HG03354 (cell line): Measurements from ENCODE around the gene AATF.

Experiments
- ATAC-seq: cut with Tn5 transposase; IDR thresholded peaks from one replicate; pipeline ENCODE4 v1.9.1; 2021; ENCODE audit warnings: mild to moderate bottlenecking; ENCODE audit not compliant: unreplicated experiment, poor library complexity, severe bottlenecking

The AATF gene

DNA sequence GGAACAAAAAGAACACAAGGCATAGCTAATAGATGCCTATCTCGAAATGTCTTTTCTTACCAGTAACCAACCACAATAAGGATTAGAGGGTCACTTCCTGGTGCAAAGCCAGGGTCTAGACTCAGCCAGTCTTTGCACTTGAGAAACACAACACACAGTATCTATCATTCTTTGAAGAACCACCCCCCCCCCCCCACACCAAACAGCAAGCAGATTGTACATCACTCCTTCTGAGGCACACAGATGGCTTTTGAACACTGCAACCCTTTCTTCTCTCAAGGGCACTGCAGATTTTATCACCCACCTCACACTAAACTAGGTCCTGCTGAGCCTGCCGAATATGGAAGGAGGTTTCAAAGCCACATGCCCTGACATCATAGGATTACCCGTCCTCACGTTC is 145.6 kb downstream of the AATF start:
- ATAC-seq: no peak

DNA sequence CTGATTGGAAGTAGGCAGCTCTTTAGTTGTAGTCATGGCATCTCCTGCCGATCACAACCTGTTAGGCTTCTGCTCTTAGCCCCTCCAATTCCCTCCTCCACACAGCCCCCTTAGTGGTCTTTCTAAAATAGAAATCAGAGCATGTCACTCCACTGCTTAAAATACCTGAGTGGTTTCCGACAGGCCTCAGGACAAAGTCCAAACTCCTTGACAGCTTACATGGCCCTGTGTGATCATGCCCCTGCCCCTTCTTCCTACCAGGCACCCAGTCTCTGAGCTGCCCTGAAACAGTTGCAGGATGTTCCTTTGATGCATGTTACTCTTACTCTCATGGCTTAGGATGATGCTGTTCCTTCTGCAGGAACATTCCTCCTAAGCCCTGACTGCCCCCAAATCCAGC is 147.3 kb downstream of the AATF start:
- ATAC-seq: no peak

DNA sequence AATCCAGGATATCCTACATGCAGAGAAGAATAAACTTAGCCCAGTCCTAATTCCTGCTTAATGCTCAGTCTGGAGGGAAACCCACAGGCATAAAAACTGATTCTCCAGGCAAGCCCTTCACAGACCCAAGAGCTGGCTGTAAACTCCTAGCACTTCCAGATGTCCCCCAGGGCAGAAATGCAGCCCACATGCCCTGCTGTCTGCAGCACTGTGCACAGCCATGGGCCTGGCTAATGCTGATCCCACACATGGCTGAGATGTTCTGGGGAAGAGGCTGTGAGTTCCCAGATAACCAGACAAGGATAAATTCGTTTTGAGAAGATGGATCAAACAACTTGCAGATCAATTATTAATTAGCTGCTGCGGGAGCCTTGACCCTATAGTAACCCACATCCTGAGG is 148.4 kb downstream of the AATF start:
- ATAC-seq: no peak

DNA sequence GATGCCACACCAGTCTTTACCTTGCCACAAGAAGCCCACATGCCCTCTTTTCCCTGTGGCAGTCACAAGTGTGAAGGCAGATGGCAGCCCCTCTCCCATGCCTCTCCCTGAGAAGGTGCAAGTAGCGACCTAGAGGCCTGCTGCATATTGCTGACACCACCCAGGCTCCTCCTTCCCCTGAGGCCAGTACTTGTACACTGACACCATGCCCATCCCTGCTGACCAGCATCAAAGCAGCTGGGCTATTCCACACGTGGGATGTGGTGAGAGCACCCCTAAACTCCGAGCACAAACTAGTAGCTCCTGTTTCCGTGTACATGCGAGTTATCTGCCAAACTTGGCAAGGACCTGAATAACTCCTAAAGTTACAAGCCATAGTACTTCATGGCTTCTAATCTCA is 149.4 kb downstream of the AATF start:
- ATAC-seq: no peak

DNA sequence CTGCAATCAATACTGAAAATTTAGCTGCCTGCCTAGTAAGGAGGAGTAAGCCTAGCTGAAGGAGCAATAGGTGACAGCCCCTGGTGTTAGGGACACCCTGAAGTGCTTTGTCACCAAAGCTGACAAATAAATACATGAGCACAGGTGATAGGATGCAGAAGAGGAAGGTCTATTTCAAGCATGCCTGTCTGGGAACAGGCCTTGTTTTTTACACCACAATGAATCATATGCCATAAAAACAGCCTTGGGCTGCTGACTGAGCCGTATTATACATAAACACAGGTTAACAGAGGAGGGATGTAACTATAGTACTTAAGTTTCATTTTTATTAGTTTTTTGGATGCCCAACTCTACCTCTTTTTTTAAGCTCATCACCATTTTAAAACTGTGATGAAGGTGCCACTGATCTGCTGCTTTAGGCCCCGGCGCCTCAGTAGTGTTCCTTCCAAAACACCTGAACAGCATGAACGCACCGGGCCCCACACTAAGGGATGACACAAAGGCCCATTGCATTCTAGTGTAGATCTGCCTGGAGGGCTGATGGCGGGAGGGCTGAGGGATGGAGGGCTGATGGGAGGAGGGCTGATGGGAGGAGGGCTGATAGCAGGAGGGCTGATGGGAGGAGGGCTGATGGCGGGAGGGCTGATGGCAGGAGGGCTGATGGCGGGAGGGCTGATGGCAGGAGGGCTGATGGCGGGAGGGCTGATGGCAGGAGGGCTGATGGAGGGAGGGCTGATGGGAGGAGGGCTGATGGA is 150.3 kb downstream of the AATF start:
- ATAC-seq: no peak

DNA sequence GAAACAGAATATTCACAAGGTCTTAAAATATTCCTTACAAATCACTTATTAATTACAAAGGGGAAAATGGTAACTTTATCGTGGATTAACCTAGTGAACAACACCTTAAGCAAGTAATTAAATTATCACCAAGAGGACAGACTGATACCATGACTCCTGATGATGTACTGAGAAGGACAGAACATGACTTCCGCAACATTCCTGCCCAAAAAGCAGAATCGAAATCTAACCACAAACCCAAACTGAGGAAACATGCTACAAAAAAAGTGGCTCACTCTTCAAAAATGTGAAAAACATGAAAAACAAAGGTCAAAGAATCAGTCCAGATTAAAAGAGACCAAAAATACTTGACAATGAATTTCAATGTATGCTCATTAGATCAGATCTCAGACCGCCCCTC is 151.5 kb downstream of the AATF start:
- ATAC-seq: no peak

DNA sequence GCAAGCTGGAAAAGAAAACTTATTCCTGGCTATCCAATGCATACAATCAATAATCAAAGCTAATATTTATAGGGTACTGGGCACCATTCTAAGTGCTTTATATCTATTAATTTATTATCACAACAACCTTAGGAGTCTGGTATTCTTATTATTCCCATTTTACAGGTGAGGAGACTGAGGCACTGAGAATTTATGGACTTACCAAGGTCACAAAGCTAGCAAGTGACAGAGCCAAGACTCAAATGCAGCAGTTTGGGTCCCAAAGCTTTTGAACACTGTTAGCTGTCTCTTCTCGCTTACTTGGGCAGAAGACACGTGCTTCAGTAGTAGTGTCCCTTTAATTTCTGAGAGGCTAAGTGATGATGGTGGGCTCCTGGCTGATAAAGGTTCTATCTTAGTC is 152.6 kb downstream of the AATF start:
- no peak for ATAC-seq

DNA sequence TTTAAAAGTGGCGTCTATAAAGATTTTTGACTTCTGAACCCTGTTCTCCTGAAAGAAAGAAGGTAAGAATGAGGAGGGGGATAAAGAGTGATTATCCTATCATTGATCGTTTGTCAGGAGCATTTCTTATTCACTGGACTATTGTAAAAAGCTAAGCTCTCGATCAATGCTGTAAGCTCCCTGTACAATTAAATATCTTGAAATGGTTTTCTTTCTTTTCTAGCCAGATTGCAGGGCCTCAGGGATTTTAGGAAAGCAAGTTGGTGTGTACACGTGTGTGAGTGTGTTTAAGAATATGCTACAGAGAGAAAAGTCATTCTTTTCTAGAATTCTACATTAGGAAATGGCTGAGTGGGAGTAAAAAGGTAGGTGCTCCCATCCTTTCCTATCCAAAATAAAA is 154.5 kb downstream of the AATF start:
- ATAC-seq: no peak

DNA sequence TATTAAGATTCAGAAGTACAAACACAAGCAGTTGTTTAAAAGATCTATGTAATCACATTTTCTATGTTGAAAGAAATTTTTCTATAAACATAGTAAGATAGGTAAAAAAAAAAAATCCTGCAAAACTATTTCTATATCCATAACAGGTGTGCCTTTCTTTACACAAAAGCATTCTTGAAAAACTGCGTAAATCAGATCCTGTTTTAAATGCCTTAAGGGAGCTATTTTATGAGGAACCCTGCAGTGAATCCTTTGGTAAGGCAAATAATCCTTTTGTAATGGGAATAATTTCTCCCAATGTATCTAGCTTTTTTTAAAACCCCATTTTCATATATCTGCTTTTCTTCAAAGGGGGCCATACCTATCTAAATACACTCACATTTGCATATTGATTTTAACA is 157.3 kb downstream of the AATF start:
- ATAC-seq: no peak
